HPDE6-E6E7 (cell line): ENCODE results near the gene REPS2.
"Not testable (repeated sequence)": the region's sequence is repeated elsewhere in the genome, so short reads cannot be mapped to it uniquely, and the experiment has no call there.

ENCODE experiments used
- DNase-seq: peaks from one replicate; pipeline ENCODE4 v3.0.0; 2011; ENCODE audit warnings: missing footprints; ENCODE audit errors: extremely low spot score

REPS2 gene

DNA sequence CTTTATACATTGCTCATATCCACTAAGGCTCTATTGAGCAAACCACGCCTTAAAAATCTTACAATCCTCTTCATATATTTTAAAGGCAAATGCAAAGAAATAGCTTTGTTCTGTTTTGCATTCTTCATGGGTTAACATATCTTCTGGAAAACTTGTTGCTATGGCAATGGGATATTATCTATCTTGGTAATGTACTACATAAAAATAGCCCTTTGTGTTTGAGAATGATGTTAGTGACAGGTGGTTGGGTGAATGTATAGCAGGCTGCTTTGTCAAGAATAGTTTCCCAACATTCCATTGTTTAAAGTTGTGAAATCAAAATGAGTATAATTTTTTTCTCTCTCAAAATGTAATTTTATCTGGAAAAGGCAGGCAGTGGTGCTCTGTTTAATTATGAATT lies 16.8 kb downstream of the REPS2 start:
- DNase-seq = no peak

DNA sequence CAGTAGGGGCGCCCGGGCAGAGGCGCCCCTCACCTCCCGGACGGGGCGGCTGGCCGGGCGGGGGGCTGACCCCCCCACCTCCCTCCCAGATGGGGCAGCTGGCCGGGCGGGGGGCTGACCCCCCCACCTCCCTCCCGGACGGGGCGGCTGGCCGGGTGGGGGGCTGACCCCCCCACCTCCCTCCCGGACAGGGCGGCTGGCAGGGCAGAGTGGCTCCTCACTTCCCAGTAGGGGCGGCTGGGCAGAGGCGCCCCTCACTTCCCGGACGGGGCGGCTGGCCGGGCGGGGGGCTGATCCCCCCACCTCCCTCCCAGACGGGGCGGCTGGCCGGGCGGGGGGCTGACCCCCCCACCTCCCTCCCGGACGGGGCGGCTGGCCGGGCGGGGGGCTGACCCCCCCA lies 18.5 kb downstream of the REPS2 start:
- DNase-seq = not testable (repeated sequence)

DNA sequence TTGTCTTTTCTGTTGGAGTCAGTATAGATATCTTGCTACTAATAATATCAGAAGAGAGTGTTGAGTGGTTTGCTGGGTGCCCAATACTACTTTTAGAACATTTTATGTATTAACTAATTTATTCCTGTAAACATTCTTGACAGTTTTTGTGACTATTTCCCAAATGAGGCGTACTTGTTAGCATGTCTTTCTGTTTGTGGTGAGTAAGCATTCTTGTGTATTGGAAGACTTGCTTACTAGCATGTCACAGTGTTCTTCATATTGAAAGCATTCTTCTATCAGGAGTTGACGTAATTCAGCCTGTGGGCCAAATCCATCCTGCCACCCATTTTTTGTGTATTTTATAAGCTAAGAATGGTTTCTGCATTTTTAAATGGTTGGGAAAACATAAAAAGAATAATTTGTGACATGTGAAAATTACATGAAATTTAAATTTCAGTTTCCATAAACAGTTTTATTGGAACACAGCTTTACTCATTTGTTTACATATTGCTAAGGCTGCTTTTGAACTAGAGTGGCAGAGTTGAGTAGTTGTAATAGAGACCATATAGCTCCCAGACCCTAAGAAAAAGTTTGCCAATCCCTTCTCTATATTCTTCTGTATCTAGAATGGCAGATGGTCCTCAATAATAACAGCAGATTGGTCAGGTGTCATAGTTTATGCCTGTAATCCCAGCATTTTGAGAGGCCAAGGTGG lies 20.4 kb downstream of the REPS2 start:
- no peak for DNase-seq

DNA sequence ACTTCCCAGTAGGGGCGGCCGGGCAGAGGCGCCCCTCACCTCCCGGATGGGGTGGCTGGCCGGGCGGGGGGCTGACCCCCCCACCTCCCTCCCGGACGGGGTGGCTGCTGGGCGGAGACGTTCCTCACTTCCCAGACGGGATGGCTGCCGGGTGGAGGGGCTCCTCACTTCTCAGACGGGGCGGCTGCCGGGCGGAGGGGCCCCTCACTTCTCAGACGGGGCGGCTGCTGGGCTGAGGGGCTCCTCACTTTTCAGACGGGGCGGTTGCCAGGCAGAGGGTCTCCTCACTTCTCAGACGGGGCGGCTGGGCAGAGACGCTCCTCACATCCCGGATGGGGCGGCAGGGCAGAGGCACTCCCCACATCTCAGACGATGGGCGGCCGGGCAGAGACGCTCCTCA lies 22.3 kb downstream of the REPS2 start:
- not testable (repeated sequence) for DNase-seq

DNA sequence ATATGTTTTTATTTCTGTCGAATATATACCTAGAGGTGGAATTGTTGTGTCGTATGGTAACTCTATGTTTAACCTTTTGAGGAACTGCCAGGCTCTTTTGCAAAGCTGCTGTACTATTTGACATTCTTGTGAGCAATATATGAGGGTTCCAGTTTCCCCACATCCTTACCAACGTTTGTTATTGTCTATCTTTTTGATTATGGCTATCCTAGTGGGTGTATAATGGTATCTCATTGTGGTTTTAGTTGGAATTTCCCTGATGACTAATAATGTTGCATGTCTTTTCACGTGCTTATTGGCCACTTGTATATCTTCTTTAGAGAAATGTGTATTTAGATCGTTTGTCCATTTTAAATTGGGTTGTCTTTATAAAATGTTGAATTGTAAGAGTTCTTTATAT lies 24.5 kb downstream of the REPS2 start:
- DNase-seq = no peak

DNA sequence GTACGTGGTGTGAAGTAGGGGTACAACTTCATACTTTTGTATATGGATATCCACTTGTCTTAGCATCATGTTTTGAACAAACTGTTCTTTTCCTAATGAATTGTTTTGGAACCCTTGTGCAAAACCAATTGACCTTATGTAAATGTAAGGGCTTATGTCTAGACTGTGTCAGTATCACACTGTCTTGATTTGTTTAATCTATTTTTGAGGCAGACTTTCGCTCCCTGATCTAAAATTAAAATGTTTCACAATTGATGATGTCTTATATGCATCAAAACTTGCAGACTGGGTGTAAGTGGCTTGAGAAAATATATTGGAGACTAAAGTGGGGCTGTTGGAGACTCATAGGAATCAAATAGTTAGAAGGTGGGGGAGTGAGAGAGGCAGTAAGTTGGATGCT lies 25.2 kb downstream of the REPS2 start:
- no peak for DNase-seq

DNA sequence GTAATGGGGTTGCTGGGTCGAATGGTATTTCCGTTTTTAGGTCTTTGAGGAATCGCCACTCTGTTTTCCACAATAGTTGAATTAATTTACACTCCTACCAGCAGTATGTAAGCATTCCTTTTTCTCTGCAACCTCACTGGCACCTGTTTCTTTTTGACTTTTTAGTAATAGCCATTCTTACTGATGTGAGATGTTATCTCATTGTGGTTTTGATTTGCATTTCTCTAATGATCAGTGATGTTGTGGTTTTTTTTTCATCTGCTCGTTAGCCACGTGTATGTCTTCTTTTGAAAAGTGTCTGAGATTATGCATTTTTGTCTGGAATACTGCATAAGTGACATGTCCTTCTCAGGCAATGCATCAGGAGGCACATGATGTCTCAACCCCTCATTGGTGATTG lies 28.8 kb downstream of the REPS2 start:
- DNase-seq = no peak

DNA sequence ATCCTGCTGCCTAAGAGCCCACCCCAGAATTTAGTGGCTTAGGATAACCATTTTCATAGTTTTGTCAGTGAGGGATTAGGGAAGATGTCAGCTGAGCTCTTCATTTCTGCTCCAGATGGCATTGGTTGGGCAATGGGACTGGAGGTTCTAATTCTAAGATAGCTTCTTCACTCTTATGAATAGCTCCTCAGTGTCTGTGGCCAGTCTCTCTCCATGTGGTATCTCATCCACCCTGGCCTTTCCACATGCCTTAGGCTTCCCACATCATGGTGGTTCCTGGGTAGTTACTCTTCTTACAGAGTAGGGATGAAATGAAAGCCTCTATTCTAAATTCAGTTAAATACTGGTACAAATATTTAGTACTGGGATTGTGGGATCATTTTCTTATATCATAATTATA lies 31.3 kb downstream of the REPS2 start:
- DNase-seq = no peak

DNA sequence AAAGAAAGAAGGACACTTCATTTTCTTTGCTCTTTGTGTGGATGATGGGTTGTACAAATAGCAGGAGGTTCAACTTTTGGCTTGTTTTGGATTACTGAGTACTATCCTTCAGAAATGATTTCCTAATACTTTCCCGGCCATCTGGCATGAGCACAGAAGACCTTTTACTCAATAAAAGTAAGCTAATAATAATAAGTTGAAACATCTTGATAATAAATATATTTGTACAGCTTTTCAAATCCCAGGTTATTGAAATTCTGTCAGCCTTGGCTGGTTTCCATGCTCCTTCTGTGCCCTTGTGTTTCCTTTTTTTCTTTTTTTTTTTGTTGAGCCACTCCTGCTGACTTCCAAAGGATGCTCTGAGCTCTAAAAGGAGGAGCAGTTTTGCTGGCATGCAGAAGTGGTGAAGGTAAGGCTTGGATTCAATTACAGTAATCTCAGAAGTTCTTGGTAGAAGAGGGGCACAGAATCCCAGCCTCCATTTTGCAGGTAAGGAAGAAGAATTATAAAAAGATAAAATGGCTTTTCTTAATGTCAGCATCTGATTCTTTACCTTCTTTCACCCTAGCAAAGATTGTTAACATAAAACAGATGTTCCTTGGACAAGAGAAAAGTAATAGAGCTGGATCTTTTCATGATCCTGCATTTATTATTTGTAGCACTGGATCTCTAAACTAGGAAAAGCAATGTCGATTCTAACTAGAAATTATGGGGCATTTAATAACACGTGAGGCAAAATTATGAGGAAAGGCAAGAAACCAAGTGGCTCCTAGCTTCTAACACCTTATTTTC lies 31.9 kb downstream of the REPS2 start:
- DNase-seq = no peak

DNA sequence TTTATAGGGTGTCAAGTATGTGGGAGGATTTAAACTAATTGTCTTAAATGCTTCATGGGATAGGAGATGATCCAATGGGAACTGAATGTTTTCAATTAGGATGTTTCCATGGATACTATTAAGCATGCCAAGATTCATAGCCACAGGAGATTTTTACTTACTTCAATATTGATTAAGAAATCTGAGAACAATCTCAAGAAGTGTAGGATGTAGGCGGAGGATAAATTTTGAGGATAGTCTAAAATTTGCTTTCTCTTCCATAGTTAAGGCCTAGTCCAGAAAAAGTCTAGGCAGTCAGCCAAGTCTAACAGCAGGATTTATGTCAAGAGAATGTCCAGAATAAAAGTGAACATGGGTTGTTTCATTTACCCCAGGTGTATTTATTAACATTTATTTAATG lies 32.8 kb downstream of the REPS2 start:
- DNase-seq = no peak

DNA sequence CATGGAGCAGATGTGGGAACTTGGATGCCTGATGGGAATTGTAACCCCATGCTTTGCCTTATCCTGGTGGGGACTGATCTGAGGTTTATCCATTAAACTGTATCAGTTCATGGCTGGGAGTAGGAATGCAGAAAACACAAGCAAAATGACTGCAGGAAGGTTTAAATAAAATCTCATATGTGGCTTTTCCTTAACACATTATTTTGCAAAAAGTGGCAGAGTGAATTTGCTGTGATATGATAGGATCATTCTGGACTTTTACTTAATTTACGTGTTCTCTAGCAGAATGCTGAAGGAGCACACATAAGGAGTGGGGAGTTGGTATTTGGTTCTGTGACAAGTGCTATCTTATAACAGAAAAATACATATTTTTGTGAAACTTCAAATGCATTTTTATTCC lies 34.8 kb downstream of the REPS2 start:
- DNase-seq = no peak

DNA sequence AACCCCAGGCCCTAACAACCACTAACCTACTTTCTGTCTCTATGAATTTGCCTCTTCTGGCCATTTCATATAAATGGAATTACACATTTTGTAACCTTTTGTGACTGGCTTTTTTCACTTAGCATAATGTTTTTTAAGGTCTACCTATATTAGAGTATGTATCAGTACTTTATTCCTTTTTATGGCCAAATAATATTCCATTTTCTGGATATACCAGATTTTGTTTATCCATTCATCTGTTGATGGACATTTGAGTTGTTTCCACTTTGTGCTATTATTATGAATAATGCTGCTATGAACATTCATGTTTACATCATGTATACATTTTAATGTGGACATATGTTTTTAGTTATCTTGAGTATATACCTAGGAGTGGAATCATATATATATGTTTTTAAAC lies 35.5 kb downstream of the REPS2 start:
- DNase-seq = no peak

DNA sequence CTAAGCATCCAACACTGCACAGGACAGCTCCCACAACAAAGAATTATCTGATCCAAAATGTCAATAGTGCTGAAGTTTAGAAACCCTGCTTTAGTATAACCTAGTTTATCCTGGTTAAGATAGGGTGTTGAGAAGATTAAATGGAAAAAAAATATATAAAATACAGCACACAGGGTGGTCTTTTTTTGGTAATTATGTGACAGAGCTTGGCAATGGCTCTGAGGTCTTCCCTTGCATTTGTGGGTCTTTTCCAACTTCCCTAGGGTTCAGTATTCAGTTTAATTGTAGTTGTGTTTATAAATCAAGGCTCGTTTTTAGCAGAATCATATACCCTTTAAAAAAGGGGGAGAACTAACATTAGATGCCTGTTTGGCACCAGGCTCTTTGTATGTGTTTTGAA lies 36.6 kb downstream of the REPS2 start:
- DNase-seq = no peak

DNA sequence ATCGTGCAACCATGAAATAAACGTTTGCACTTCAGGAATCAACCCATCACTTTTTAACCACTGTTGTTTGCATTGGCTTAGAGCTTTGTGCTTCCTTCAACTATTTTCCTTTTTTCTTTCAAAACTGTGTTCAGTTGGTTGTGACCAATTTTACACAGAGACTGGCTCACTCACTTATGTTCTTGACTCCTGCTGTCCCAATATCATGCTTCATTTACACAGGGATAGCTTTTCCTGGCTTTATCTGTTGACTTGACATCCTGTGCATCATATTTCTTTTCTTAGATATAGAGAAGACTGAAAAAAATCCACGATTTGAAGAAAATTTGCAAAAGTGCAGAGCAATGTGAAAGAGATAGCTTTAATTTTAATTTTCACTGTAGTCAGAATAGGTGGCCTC lies 38.8 kb downstream of the REPS2 start:
- no peak for DNase-seq

DNA sequence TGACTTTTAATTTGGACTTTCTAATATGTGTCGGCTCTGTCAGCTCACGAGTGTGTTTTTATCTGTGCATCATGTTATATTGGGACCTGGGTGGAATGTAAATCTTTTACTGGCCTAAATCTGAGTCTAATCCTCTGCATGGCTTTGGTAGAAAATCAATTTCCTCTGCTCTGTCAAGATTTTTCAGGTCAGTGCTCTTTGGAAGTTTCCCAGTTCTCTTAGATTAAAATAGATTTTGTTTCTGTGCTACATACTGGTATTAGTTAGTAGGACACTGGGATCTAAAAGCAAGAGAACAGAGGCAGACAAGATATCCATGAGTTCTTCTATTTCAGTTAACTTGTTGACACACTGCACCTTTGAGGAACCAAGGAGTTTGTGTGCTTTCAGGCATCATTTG lies 39.7 kb downstream of the REPS2 start:
- DNase-seq = no peak

DNA sequence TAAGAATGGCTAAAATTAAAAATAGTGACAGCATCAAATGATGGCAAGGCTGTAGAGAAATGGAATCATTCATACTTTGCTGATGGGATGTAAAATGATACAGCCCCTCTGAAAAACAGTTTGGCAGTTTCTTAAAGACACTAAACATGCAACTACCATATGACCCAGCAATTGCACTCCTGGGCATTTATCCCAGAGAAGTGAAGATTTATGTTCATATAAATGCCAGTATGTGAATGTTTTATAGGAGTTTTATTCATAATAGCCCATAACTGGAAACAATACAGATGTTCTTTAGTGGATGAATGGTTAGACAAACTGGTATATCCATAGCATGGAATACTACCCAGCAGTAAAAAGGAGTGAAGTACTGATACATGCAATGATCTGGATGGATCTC lies 43.3 kb downstream of the REPS2 start:
- no peak for DNase-seq

DNA sequence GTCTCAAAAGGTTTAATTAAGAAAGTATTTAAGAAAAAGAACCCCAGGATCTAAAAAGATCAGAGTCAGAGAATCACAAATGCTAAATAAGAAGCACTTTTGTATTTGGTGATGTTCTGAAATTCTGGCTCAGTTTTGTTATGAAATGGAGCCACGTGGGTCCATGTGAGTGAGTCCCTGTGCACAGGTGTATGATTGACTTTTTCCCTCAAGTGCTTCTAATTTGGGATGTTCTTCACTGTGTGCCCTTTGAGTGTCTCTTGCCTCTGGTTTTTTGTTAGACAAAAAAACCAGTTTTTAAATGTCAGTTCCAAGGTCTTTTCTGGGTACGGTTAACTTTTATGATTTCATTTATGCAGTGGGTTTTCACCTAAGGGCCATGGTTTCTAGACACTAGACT lies 44.4 kb downstream of the REPS2 start:
- DNase-seq = no peak

DNA sequence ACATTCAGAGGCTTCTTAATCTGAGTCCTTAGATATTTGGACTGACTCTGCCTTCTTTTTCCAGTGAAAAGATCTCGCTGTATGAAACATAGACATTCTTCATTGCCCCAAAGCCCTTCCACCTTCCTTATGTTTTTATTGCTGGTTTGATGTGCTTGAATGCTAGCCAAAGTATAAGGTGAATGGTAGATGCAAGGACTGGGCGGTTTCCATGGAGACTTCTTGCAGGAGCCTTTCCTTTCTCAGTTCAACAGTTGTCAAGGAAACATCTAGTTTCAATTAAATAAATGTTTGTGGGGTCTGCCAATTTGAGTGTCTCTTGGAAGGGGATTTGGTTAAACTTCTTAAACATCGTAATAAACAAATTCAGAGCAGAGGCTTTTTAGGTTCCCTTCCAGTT lies 46.0 kb downstream of the REPS2 start:
- no peak for DNase-seq

DNA sequence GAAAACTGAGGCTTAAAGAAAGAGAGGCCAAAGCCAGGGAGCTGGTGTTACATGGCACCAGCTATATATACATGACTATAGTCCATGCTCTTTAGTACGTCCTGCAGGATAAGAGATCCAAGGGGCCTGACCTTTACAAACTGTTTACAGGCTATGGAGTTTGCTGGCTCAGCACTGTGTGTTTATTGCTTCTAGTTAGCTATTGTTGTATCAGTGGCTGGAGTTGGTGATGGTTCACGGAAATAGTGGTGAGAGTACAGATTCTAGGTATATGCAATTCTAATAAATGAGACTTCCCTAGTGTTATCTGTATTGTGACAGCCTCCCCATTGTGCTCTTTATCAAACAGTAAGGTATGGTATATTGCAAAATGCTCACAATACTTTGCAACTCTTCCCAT lies 46.5 kb downstream of the REPS2 start:
- no peak for DNase-seq

DNA sequence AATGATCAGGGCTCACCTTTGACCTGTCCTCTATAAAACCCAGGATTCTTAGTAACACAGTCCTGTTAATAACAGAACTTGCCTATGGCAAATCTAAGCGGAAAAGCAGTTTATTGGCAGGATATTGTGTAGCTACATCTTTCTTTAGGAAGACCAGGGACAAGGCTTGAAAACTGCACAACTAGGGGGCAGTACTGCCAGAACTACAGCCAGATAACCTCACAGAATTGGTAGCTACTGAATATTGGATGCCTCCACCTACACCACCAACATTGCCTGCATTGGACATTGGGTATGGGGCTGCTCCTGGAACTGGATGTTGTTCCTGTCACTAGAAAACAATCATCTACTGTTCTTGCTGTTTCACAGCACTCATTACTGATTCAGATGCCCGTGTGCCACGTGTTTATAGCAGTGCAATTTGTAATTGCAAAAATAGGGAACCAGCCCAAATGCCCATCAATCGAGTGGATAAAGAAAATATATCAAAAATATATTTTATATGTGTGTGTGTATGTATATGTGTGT lies 47.4 kb downstream of the REPS2 start:
- DNase-seq = no peak

DNA sequence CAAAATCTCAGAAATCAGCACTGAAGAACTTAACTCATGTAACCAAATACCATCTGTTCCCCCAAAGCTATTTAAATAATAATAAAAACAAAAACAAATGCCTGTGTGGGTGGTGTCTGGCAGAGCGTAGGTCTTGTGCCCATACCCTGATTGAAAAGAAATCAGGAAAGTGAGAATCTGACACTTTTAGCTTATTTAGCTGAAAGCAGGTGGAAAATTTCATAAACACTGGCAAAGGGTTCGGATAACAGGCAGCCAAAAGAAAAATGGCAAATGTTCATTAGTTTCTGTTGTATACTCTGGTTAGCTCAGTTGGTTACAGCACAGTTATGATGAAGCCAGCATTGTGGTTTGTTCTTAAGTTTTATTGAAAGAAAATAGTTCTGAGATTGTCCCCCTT lies 48.3 kb downstream of the REPS2 start:
- no peak for DNase-seq

DNA sequence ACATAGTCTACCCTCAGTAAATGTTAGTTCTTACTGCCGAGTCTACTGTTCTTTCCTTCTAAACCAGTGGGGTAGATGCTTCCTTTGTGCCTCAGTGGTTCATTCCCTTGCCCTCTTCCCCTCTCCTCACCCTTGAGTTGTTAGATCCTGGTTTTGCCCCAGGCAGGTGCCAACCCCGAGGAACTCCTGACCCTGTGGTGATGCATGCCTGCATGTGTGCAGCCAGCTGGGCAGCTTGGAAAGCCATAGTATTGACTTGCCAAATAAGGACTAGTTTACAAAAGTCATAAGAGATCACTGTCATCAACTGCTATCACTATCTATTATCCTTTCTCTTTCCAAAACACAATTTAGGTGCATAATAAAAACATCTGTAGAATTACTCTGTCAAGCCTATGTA lies 50.9 kb downstream of the REPS2 start:
- no peak for DNase-seq

DNA sequence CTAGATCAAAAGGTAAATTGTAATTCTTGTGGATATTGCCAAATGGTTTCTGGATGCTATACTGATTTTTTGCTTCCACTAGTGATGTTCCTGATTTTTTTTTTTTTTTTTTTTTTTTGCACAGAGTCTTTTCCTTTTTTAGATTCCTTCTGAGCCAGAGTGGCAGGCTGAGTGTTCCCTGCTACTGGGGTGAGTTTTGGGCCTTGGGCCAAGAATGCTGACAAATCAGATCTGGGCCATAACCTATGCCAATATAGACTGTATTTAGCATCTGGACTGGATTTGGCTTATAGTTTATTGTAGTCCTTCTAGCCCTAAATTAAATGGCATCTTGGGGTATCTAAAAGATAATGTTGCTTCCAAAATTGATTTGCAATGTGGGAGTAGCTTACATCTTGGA lies 52.8 kb downstream of the REPS2 start:
- no peak for DNase-seq
